HepG2 (cell line): ENCODE results near the gene EFNA3. TPM values are rescaled to one million over a fixed set of nuclear protein-coding genes. Genes with fewer than 3 reads are reported as not detected.

ENCODE experiments used
- ARHGAP35 ChIP-seq: sonication (generic); formaldehyde crosslinking; IDR thresholded peaks from 2 replicates; pipeline ENCODE4 v1.9.0; 2022; ENCODE audit warnings: mild to moderate bottlenecking, inconsistent platforms, moderate library complexity, missing genetic modification reagents, borderline replicate concordance
- ARNT ChIP-seq: fragments of 450-650 bp; IDR thresholded peaks from 2 replicates; pipeline ENCODE4 v1.6.1; 2017
- CENPT ChIP-seq: sonication (generic); formaldehyde crosslinking; IDR thresholded peaks from 2 replicates; pipeline ENCODE4 v1.8.0; 2022; ENCODE audit warnings: low read depth, mild to moderate bottlenecking, moderate library complexity, missing genetic modification reagents
- DNMT3B ChIP-seq: conservative IDR thresholded peaks from 2 replicates; pipeline ENCODE4 v1.6.1; 2016; ENCODE audit warnings: missing biosample characterization, control low read depth
- HES4 ChIP-seq: sonication (generic); formaldehyde crosslinking; IDR thresholded peaks from 2 replicates; pipeline ENCODE4 v1.9.0; 2021; ENCODE audit warnings: mild to moderate bottlenecking, missing genetic modification reagents, borderline replicate concordance
- JDP2 ChIP-seq: sonication (generic); formaldehyde crosslinking; IDR thresholded peaks from 2 replicates; pipeline ENCODE4 v1.8.1; 2022; ENCODE audit warnings: missing genetic modification reagents, borderline replicate concordance
- KAT7 ChIP-seq: IDR thresholded peaks from 2 replicates; pipeline ENCODE4 v1.6.1; 2018; ENCODE audit warnings: borderline replicate concordance, missing compliant biosample characterization
- LCORL ChIP-seq, 2 experiments: fragments of 450-650 bp in 1 of 2; sonication (generic) in 1 of 2; formaldehyde crosslinking in 1 of 2; IDR thresholded peaks; 2 replicates each; pipeline versions ENCODE4 v1.5.0 to v1.6.1; 2017 to 2020; ENCODE audit warnings: antibody characterized with exemption in 1 of 2, missing genetic modification reagents in 1 of 2
- MAFK ChIP-seq, 2 experiments: IDR thresholded peaks in 1 of 2; conservative IDR thresholded peaks in 1 of 2; 2 replicates each; pipeline ENCODE4 v1.6.1; 2011; ENCODE audit warnings: improper control_type of control experiment in 2 of 2, low read length in 2 of 2
- MEIS2 ChIP-seq: sonication (generic); formaldehyde crosslinking; IDR thresholded peaks from 2 replicates; pipeline ENCODE4 v1.9.0; 2021; ENCODE audit warnings: mild to moderate bottlenecking, missing genetic modification reagents
- STAT5B ChIP-seq: sonication (generic); formaldehyde crosslinking; IDR thresholded peaks from 2 replicates; pipeline ENCODE4 v1.4.0; 2020; ENCODE audit warnings: missing genetic modification reagents
- ZMAT3 ChIP-seq: sonication (generic); formaldehyde crosslinking; conservative IDR thresholded peaks from 2 replicates; pipeline ENCODE4 v1.7.0; 2021; ENCODE audit warnings: missing genetic modification reagents
- ZMYM4 ChIP-seq: sonication (generic); formaldehyde crosslinking; IDR thresholded peaks from 2 replicates; pipeline ENCODE4 v1.8.1; 2023; ENCODE audit warnings: mild to moderate bottlenecking, missing genetic modification reagents
- ZNF331 ChIP-seq: sonication (generic); formaldehyde crosslinking; IDR thresholded peaks from 2 replicates; pipeline ENCODE4 v1.4.0; 2020; ENCODE audit warnings: missing genetic modification reagents
- ZNF460 ChIP-seq: sonication (generic); formaldehyde crosslinking; IDR thresholded peaks from 2 replicates; pipeline ENCODE4 v1.5.1; 2020; ENCODE audit warnings: missing genetic modification reagents, mild to moderate bottlenecking, borderline replicate concordance
- ZNF577 ChIP-seq: sonication (generic); formaldehyde crosslinking; IDR thresholded peaks from 2 replicates; pipeline ENCODE4 v1.4.0; 2020; ENCODE audit warnings: mild to moderate bottlenecking, low read depth, missing genetic modification reagents, borderline replicate concordance
- ZNF629 ChIP-seq: sonication (generic); formaldehyde crosslinking; conservative IDR thresholded peaks from 2 replicates; pipeline ENCODE4 v1.5.0; 2020; ENCODE audit warnings: missing genetic modification reagents
- ZNF678 ChIP-seq: sonication (generic); formaldehyde crosslinking; IDR thresholded peaks from 2 replicates; pipeline ENCODE4 v1.4.0; 2020; ENCODE audit warnings: mild to moderate bottlenecking, missing genetic modification reagents
- ZNF713 ChIP-seq: sonication (generic); formaldehyde crosslinking; IDR thresholded peaks from 2 replicates; pipeline ENCODE4 v1.4.0; 2020; ENCODE audit warnings: mild to moderate bottlenecking, missing genetic modification reagents
- ZNF878 ChIP-seq: sonication (generic); formaldehyde crosslinking; IDR thresholded peaks from 2 replicates; pipeline ENCODE4 v1.8.1; 2023; ENCODE audit warnings: mild to moderate bottlenecking, missing genetic modification reagents, moderate library complexity
- polyA plus RNA-seq, 8 experiments: library from polyadenylated mRNA; depleted of rRNA in 3 of 8; stranded (reverse) in 7 of 8; unstranded in 1 of 8; fragments of >200 nt; fragmentation: Illumina TruSeq in 4 of 8; extraction: Trizol in 4 of 8; gene quantifications; 2 replicates each; pipeline versions ENCODE4 v1.2.1 to v1.2.3, GENCODE V29; 2011 to 2016; ENCODE audit warnings: low read depth in 4 of 8, missing spikeins in 1 of 8, mixed read lengths in 1 of 8; ENCODE audit not compliant: insufficient read depth in 1 of 8
- total RNA-seq, 5 experiments: library from RNA; depleted of rRNA; stranded (reverse); fragments of >200 nt; fragmentation: Illumina TruSeq; extraction: Trizol; gene quantifications; 2 replicates each; pipeline ENCODE4 v1.2.3, GENCODE V29; 2016; ENCODE audit warnings: low read depth in 1 of 5
- TF ChIP-seq, protein P1 (sequence below): sonication (generic); formaldehyde crosslinking; IDR thresholded peaks from 2 replicates; pipeline ENCODE4 v1.5.0; 2020; ENCODE audit warnings: mild to moderate bottlenecking, missing genetic modification reagents, moderate library complexity
- TF ChIP-seq, protein P2 (sequence below): sonication (generic); formaldehyde crosslinking; IDR thresholded peaks from 2 replicates; pipeline ENCODE4 v1.8.1; 2023; ENCODE audit warnings: mild to moderate bottlenecking, missing genetic modification reagents
- TF ChIP-seq, protein P3 (sequence below): sonication (generic); formaldehyde crosslinking; IDR thresholded peaks from 2 replicates; pipeline ENCODE4 v1.9.0; 2021; ENCODE audit warnings: missing genetic modification reagents, borderline replicate concordance
- TF ChIP-seq, protein P4 (sequence below), 2 experiments: sonication (generic) in 1 of 2; formaldehyde crosslinking in 1 of 2; IDR thresholded peaks; 2 replicates each; pipeline versions ENCODE4 v1.4.0 to v1.6.1; 2018 to 2020; ENCODE audit warnings: missing genetic modification reagents in 2 of 2, borderline replicate concordance in 1 of 2, low read depth in 1 of 2, mild to moderate bottlenecking in 1 of 2, missing biosample characterization in 1 of 2

The EFNA3 gene
- total and polyA plus RNA-seq, 2 of the 13 experiments (the other 11 are each of a cell fraction or from before 2014, with no cell fraction given), result 1.0 to 5.7 TPM

DNA sequence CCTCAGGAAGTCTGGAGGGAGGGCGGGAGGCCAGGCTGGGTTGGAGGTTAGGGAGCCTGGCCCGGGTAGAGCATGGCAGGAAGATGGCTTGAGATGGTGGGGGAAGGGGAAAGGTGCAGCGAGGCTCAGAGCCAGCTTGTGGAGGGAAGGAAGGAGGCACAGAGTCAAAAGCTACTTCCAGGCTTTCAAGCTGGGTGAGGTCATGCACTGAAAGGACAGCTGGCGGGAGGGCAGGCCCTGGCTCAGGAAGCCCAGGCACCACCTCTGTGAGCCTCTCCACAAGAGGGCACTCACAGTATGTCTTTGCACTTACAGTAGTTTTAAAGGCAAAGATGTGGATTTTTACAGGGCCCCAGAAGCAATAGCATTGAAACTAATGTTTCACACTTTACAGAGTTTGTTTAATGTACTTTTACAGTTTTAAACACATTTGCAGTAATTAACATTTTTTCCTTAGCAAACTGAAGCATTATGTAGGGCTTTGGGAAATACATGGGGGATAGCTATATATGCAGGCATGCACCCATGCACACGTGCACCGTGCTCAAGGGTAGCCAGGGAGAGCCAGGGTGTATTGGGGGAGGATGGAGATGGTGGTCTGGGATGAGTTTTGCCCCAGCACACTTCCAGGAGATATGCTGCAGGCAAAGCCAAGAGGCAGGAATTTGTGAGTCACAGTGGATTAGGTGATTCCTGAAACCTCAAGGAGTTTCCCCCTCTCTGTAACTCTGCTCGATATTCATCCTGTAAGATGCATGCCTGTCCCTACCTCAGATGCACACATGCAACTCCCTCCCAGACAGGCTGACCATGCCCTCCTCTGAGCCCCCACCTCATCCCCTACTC lies 33.6 kb upstream of the EFNA3 start (continued):
- no peak for TF ChIP-seq STAT5B (CRISPR knock-in tag)
- no peak for TF ChIP-seq MEIS2
- no peak for TF ChIP-seq ZNF629
- no peak for TF ChIP-seq ZNF678 (CRISPR knock-in tag)
- no peak for TF ChIP-seq ZNF878
- no peak for TF ChIP-seq ZNF460
- TF ChIP-seq ARHGAP35 (CRISPR knock-in tag), result no peak
- TF ChIP-seq ZMAT3, result no peak
- TF ChIP-seq, protein P1, sequence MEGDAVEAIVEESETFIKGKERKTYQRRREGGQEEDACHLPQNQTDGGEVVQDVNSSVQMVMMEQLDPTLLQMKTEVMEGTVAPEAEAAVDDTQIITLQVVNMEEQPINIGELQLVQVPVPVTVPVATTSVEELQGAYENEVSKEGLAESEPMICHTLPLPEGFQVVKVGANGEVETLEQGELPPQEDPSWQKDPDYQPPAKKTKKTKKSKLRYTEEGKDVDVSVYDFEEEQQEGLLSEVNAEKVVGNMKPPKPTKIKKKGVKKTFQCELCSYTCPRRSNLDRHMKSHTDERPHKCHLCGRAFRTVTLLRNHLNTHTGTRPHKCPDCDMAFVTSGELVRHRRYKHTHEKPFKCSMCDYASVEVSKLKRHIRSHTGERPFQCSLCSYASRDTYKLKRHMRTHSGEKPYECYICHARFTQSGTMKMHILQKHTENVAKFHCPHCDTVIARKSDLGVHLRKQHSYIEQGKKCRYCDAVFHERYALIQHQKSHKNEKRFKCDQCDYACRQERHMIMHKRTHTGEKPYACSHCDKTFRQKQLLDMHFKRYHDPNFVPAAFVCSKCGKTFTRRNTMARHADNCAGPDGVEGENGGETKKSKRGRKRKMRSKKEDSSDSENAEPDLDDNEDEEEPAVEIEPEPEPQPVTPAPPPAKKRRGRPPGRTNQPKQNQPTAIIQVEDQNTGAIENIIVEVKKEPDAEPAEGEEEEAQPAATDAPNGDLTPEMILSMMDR (CRISPR knock-in tag), result peak; percentile 89
- TF ChIP-seq ZMYM4, result 0 out of 2 replicates have a peak, but pooled peaks have one; percentile 18
- TF ChIP-seq, protein P2, sequence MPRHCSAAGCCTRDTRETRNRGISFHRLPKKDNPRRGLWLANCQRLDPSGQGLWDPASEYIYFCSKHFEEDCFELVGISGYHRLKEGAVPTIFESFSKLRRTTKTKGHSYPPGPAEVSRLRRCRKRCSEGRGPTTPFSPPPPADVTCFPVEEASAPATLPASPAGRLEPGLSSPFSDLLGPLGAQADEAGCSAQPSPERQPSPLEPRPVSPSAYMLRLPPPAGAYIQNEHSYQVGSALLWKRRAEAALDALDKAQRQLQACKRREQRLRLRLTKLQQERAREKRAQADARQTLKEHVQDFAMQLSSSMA (CRISPR knock-in tag), result no peak
- no peak for TF ChIP-seq ZNF713 (CRISPR knock-in tag)
- TF ChIP-seq CENPT (CRISPR knock-in tag), result no peak
- no peak for TF ChIP-seq MAFK (conservative IDR thresholded peaks at IDR 0.05 in 1 of 2, IDR thresholded peaks at IDR 0.05 in 1 of 2; ENCODE audit: low read length in 2 of 2)
- TF ChIP-seq JDP2 (CRISPR knock-in tag), result no peak
- TF ChIP-seq, protein P3, sequence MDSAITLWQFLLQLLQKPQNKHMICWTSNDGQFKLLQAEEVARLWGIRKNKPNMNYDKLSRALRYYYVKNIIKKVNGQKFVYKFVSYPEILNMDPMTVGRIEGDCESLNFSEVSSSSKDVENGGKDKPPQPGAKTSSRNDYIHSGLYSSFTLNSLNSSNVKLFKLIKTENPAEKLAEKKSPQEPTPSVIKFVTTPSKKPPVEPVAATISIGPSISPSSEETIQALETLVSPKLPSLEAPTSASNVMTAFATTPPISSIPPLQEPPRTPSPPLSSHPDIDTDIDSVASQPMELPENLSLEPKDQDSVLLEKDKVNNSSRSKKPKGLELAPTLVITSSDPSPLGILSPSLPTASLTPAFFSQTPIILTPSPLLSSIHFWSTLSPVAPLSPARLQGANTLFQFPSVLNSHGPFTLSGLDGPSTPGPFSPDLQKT (CRISPR knock-in tag), result no peak
- TF ChIP-seq KAT7, result no peak
- no peak for TF ChIP-seq HES4 (CRISPR knock-in tag)
- no peak for TF ChIP-seq ARNT
- TF ChIP-seq ZNF331, result no peak; the same call in 1 of the 2 replicates
- TF ChIP-seq LCORL (IDR thresholded peaks at IDR 0.05), result no peak
- TF ChIP-seq LCORL (CRISPR knock-in tag; IDR thresholded peaks at IDR 0.05), result peak; percentile 41; the same call in 1 of the 2 replicates
- TF ChIP-seq ZNF577 (CRISPR knock-in tag), result no peak
- TF ChIP-seq, protein P4, sequence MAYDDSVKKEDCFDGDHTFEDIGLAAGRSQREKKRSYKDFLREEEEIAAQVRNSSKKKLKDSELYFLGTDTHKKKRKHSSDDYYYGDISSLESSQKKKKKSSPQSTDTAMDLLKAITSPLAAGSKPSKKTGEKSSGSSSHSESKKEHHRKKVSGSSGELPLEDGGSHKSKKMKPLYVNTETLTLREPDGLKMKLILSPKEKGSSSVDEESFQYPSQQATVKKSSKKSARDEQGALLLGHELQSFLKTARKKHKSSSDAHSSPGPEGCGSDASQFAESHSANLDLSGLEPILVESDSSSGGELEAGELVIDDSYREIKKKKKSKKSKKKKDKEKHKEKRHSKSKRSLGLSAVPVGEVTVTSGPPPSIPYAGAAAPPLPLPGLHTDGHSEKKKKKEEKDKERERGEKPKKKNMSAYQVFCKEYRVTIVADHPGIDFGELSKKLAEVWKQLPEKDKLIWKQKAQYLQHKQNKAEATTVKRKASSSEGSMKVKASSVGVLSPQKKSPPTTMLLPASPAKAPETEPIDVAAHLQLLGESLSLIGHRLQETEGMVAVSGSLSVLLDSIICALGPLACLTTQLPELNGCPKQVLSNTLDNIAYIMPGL (CRISPR knock-in tag; IDR thresholded peaks at IDR 0.05; ENCODE audit: borderline replicate concordance in 1 of 2, low read depth in 1 of 2), result peak in 1 of 2 experiments; percentile 48; a peak in 2 of 4 replicates
- no peak for TF ChIP-seq DNMT3B
